Activated CD8-positive, alpha-beta memory T cell treated with anti-CD3 and anti-CD28 coated beads for 24 hours (primary cell): Measurements from ENCODE around the gene FSIP1.

ENCODE experiments used
- DNase-seq: peaks from one replicate; pipeline ENCODE4 v3.0.0-alpha.2; 2020

Gene FSIP1

GRCh38 chr15:39752991-39753390 is 29.6 kb downstream of the FSIP1 start:
- DNase-seq: no peak

GRCh38 chr15:39752246-39752645 is 30.4 kb downstream of the FSIP1 start:
- no peak for DNase-seq

- DNase-seq: no peak
Measured at GRCh38 chr15:39748276-39748675, 34.4 kb downstream of the FSIP1 start.

- no peak for DNase-seq
Measured at GRCh38 chr15:39747326-39747725, 35.3 kb downstream of the FSIP1 start.

GRCh38 chr15:39746714-39747276 is 35.8 kb downstream of the FSIP1 start:
- no peak for DNase-seq

- no peak for DNase-seq
Measured at GRCh38 chr15:39746176-39746575, 36.5 kb downstream of the FSIP1 start.

- DNase-seq: no peak
Measured at GRCh38 chr15:39745415-39745814, 37.2 kb downstream of the FSIP1 start.

- DNase-seq: no peak
Measured at GRCh38 chr15:39744334-39745103, 38.1 kb downstream of the FSIP1 start.

- DNase-seq: no peak
Measured at GRCh38 chr15:39743611-39744010, 39.0 kb downstream of the FSIP1 start.

GRCh38 chr15:39741258-39741657 is 41.4 kb downstream of the FSIP1 start:
- DNase-seq: no peak

- DNase-seq: no peak
Measured at GRCh38 chr15:39738998-39739397, 43.6 kb downstream of the FSIP1 start.

GRCh38 chr15:39737196-39737550 is 45.5 kb downstream of the FSIP1 start:
- DNase-seq: no peak

GRCh38 chr15:39736412-39737195 is 46.0 kb downstream of the FSIP1 start:
- no peak for DNase-seq

- no peak for DNase-seq
Measured at GRCh38 chr15:39735120-39735717, 47.4 kb downstream of the FSIP1 start.

GRCh38 chr15:39731266-39731665 is 51.4 kb downstream of the FSIP1 start:
- DNase-seq: no peak

- no peak for DNase-seq
Measured at GRCh38 chr15:39730552-39730951, 52.1 kb downstream of the FSIP1 start.

- no peak for DNase-seq
Measured at GRCh38 chr15:39729500-39729899, 53.1 kb downstream of the FSIP1 start.

- DNase-seq: no peak
Measured at GRCh38 chr15:39728845-39729244, 53.8 kb downstream of the FSIP1 start.

- DNase-seq: no peak
Measured at GRCh38 chr15:39721893-39722292, 60.7 kb downstream of the FSIP1 start.

- DNase-seq: no peak
Measured at GRCh38 chr15:39720621-39721611, 61.7 kb downstream of the FSIP1 start.

- no peak for DNase-seq
Measured at GRCh38 chr15:39720081-39720480, 62.6 kb downstream of the FSIP1 start.

- DNase-seq: no peak
Measured at GRCh38 chr15:39719109-39719508, 63.5 kb downstream of the FSIP1 start.
